ENCODE measurements around the gene BSN.

DNA sequence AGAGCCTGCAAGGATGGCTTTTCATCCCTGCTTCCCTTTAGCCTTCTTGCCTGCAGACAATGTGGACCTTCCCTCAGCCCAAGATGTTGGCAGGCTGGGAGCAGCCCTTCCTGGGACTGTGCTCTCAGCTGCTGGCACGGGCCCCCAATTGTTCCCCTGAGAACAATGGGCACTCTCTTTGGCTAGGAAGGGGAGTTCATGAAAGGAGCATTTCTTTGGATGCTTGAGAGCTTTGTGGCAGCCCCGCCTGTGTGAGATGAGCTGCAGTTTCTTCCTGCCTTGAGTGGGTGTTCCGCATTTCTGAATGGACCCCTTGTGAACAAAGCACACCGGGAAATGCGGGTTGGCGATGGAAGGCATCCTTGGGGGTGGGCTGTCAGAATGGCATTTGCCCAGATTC is 35.0 kb upstream of the BSN start:
- no peak for TF ChIP-seq POLR2AphosphoS5 (IDR thresholded peaks at IDR 0.05; ENCODE audit: low read depth)
- TF ChIP-seq CTCF (conservative IDR thresholded peaks at IDR 0.05; ENCODE audit: low read depth in 2 of 2), result no peak
- no peak for TF ChIP-seq REST (IDR thresholded peaks at IDR 0.05; ENCODE audit: unreplicated experiment)
- TF ChIP-seq EZH2phosphoT487 (IDR thresholded peaks at IDR 0.05; ENCODE audit: unreplicated experiment), result no peak
- no peak for TF ChIP-seq EZH2 (IDR thresholded peaks at IDR 0.05; ENCODE audit: low read depth, unreplicated experiment)
- no peak for TF ChIP-seq CREB1 (CRISPR knock-in tag; IDR thresholded peaks at IDR 0.05; ENCODE audit: low read depth)
- TF ChIP-seq JUNB (IDR thresholded peaks at IDR 0.05; ENCODE audit: unreplicated experiment), result no peak
